BE2C (cell line): ENCODE results near the gene EID2.

ENCODE experiments used
- DNase-seq: peaks from one replicate; pipeline ENCODE4 v3.0.0-alpha.2; 2020
- H3K27me3 ChIP-seq: fragments of 250-450 bp; sonication (Bioruptor Pico); 2 replicates; pipeline ENCODE4 v1.5.1; 2020; ENCODE audit warnings: mild to moderate bottlenecking
- H3K36me3 ChIP-seq: fragments of 250-450 bp; sonication (Bioruptor Pico); 2 replicates; pipeline ENCODE4 v1.5.1; 2020; ENCODE audit warnings: mild to moderate bottlenecking
- H3K4me1 ChIP-seq: fragments of 250-450 bp; sonication (Bioruptor Pico); 2 replicates; pipeline ENCODE4 v1.5.1; 2020
- H3K4me3 ChIP-seq: 2 replicates; pipeline ENCODE4 v1.5.1; 2011; ENCODE audit warnings: low read depth, low read length
- H3K9me3 ChIP-seq: fragments of 250-450 bp; sonication (Bioruptor Pico); 2 replicates; pipeline ENCODE4 v1.5.1; 2020
- CTCF ChIP-seq: IDR thresholded peaks from 2 replicates; pipeline ENCODE4 v1.5.1; 2012; ENCODE audit warnings: mild to moderate bottlenecking, low read depth, low read length

The EID2 gene

DNA sequence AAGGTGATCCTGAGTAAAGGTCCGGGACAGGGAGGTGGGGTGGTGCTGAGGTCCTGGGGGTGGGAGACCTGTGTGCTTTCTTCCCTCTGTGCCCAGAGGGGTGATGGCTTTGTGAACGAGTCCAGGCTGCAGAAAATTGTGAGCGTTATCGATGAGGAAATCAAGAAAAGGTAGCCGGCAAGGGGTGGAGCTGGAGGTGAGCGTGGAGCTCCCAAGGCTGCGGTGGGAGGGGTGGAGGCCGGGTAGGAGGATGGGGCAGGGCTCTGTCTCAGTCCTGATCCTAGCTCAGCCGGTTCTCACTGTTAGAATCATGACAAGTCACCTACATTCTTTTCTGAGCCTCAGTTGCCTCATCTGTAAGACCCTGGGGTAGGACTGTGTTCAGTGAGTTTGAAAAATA is 21.0 kb downstream of the EID2 start:
- no peak for TF ChIP-seq CTCF
- Histone ChIP-seq H3K9me3 (no peaks in the 10 kb centered on the region), H3K27me3 (peaks cover 25% of the 10 kb centered on the region), H3K4me3 (no peak overlapping the region), H3K36me3 (no peaks in the 10 kb centered on the region), H3K4me1 (no peaks in the 10 kb centered on the region)
- DNase-seq = no peak

DNA sequence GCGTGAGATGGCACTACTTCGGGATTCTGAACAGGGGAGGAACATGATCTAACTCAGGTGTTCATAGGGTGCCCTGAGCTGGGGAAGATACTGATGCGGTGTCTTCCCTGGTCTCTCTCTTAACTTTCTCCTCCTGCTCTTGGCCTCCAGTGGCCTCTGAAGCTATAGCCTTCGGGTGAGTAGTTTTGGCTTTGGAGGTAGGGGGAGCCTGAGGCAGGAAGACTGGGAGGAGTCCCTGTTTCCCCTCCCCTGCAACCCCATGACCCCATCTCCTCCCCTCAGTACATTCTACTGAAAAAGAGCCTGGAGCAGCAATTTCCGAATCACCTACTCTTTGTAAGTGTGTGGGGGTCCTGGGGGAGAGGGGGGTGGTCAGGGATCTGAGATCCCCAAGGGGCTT is 21.5 kb downstream of the EID2 start:
- no peaks in the 10 kb centered on the region for H3K36me3 ChIP-seq
- no peaks in the 10 kb centered on the region for H3K4me1 ChIP-seq
- no peaks in the 10 kb centered on the region for H3K9me3 ChIP-seq
- TF ChIP-seq CTCF = no peak
- DNase-seq = no peak
- peaks cover 29% of the 10 kb centered on the region for H3K27me3 ChIP-seq
- no peak overlapping the region for H3K4me3 ChIP-seq

- Histone ChIP-seq H3K36me3 (no peaks in the 10 kb centered on the region), H3K4me3 (no peak overlapping the region), H3K27me3 (peaks cover 29% of the 10 kb centered on the region), H3K4me1 (no peaks in the 10 kb centered on the region), H3K9me3 (no peaks in the 10 kb centered on the region)
- no peak for DNase-seq
- no peak for TF ChIP-seq CTCF
Observed at GRCh38 chr19:39517432-39517831, 22.5 kb downstream of the EID2 start.

DNA sequence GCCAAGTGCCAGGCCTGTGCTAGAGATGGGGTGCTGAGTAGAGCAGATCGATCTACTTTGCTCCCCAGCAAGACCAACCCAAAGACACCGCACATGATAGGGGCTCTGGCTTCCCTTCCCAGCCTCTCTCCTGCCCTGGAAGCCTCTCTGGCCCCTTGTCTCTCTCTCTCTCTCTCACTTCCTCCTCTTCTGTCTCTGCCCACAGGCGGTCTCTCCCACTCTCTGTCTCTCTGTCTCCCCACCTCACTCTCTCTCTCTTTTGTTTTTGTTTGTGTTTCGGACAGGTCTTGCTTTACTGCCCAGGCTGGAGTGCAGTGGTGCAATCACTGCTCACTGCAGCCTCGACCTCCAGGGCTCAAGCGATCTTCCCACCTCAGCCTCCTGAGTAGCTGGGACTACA is 23.7 kb downstream of the EID2 start:
- no peak for DNase-seq
- H3K27me3 ChIP-seq = peaks cover 29% of the 10 kb centered on the region
- no peak for TF ChIP-seq CTCF
- no peaks in the 10 kb centered on the region for H3K36me3 ChIP-seq
- H3K4me3 ChIP-seq = no peak overlapping the region
- no peaks in the 10 kb centered on the region for H3K4me1 ChIP-seq
- H3K9me3 ChIP-seq = no peaks in the 10 kb centered on the region

- Histone ChIP-seq H3K4me3 (peak overlapping the region; percentile 19; the same call in 1 of the 2 replicates), H3K9me3 (no peaks in the 10 kb centered on the region), H3K36me3 (no peaks in the 10 kb centered on the region), H3K27me3 (peaks cover 29% of the 10 kb centered on the region), H3K4me1 (no peaks in the 10 kb centered on the region)
- DNase-seq = no peak
- TF ChIP-seq CTCF = no peak
Observed at GRCh38 chr19:39515551-39516191, 24.3 kb downstream of the EID2 start.

DNA sequence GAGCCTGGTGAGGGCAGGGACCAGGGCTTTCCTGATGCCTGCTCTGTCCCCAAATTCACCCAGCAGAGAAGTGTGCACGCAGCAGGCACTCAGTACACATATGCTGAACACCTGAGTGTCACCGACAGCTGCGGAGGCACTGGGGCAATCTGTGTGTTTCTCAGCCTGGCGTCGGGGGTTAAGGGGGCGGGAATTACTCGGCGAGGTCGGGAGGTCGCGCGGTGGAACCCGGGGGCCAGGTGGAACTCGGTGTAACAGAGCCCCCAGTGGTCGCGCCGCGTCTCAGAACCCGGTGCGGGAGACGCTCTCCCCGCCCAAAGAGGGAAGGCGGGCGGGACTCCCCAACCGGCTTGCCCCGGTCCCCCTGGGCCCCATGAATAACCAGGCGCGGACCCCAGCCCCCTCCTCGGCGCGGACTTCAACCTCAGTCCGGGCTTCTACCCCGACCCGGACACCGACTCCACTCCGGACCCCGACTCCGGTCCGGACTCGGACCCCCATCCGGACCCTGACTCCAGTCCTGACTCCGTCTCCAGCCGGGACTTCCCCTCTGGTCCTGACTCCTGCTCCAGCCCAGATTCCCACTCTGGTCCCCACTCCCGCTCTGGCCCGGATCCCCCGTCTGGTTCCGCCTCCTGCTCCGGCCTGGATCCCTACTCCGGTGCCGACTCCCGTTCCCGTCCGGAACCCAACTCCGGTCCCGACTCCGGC is 25.0 kb downstream of the EID2 start, which contains the start of gene SELENOV:
SELENOV (plus strand) TSS at position 300 of the 711 bp plus-strand sequence; CDS start at position 374, 74 bp downstream.
- Histone ChIP-seq H3K27me3 (peaks cover 29% of the 10 kb centered on the region), H3K9me3 (no peaks in the 10 kb centered on the region), H3K36me3 (no peaks in the 10 kb centered on the region), H3K4me3 (peak within 1 kb of the TSS; percentile 19; the same call in 1 of the 2 replicates), H3K4me1 (no peaks in the 10 kb centered on the region)
- TF ChIP-seq CTCF = no peak
- DNase-seq = peak; percentile 23
